HG03575 (cell line): Measurements from ENCODE around the gene BMPR1B.

Source experiments
- ATAC-seq: cut with Tn5 transposase; IDR thresholded peaks from one replicate; pipeline ENCODE4 v1.9.1; 2021; ENCODE audit not compliant: unreplicated experiment, insufficient number of reproducible peaks, low FRiP score; ENCODE audit errors: extremely low read depth

Gene BMPR1B

GRCh38 chr4:94979621-94980020 is 221.9 kb downstream of the BMPR1B start:
- no peak for ATAC-seq

GRCh38 chr4:94995684-94996394 is 238.1 kb downstream of the BMPR1B start:
- no peak for ATAC-seq

- ATAC-seq, result no peak
Observed at GRCh38 chr4:95000076-95000648, 242.4 kb downstream of the BMPR1B start.

GRCh38 chr4:95004912-95005311 is 247.2 kb downstream of the BMPR1B start:
- no peak for ATAC-seq

GRCh38 chr4:95007998-95008397 is 250.2 kb downstream of the BMPR1B start:
- no peak for ATAC-seq

- ATAC-seq, result no peak
Observed at GRCh38 chr4:95013236-95013635, 255.5 kb downstream of the BMPR1B start.

- no peak for ATAC-seq
Observed at GRCh38 chr4:95014068-95014467, 256.3 kb downstream of the BMPR1B start.

- ATAC-seq, result no peak
Observed at GRCh38 chr4:95017305-95018064, 259.7 kb downstream of the BMPR1B start.

GRCh38 chr4:95018785-95019184 is 261.0 kb downstream of the BMPR1B start:
- ATAC-seq, result no peak

- no peak for ATAC-seq
Observed at GRCh38 chr4:95020521-95020920, 262.8 kb downstream of the BMPR1B start.

- no peak for ATAC-seq
Observed at GRCh38 chr4:95021099-95021498, 263.3 kb downstream of the BMPR1B start.

GRCh38 chr4:95023110-95023509 is 265.4 kb downstream of the BMPR1B start:
- ATAC-seq, result no peak

GRCh38 chr4:95027905-95028618 is 270.3 kb downstream of the BMPR1B start:
- no peak for ATAC-seq

- ATAC-seq, result no peak
Observed at GRCh38 chr4:95038791-95039190, 281.0 kb downstream of the BMPR1B start.

GRCh38 chr4:95044324-95044837 is 286.6 kb downstream of the BMPR1B start:
- ATAC-seq, result no peak

GRCh38 chr4:95045429-95045828 is 287.7 kb downstream of the BMPR1B start:
- ATAC-seq, result no peak

GRCh38 chr4:95048296-95048695 is 290.5 kb downstream of the BMPR1B start:
- ATAC-seq, result no peak

- no peak for ATAC-seq
Observed at GRCh38 chr4:95049551-95050233, 291.9 kb downstream of the BMPR1B start.
